Calu3 (cell line): ENCODE results near the gene SLC39A11. TPM values are rescaled to one million over a fixed set of nuclear protein-coding genes. Genes with fewer than 3 reads are reported as not detected.
"Not testable (repeated sequence)": the region's sequence is repeated elsewhere in the genome, so short reads cannot be mapped to it uniquely, and the experiment has no call there.

Source experiments
- BruUV-seq: library from RNA; stranded (reverse); fragments of 400-500 nt; replicated peaks from 2 replicates; lab custom pipeline; 2021; lab: Mats Ljungman, UMichigan
- CTCF ChIA-PET: fragments of 300-600 bp; sonication (Branson Sonifier 250); formaldehyde crosslinking; loops from one replicate; lab custom pipeline; 2022; ENCODE audit warnings: antibody characterized with exemption; lab: Charles Lee
- DNase-seq: peaks from one replicate; pipeline ENCODE4 v3.0.0; 2022
- H3K27ac Mint-ChIP-seq: one replicate; pipeline ENCODE4 v1.8.0; 2022; ENCODE audit warnings: mixed read lengths; ENCODE audit not compliant: unreplicated experiment
- H3K27me3 Mint-ChIP-seq: one replicate; pipeline ENCODE4 v1.8.0; 2022; ENCODE audit warnings: mixed read lengths; ENCODE audit not compliant: unreplicated experiment
- H3K36me3 Mint-ChIP-seq: one replicate; pipeline ENCODE4 v1.8.0; 2022; ENCODE audit warnings: mild to moderate bottlenecking, moderate library complexity, mixed read lengths; ENCODE audit not compliant: insufficient read depth, unreplicated experiment
- H3K4me1 Mint-ChIP-seq: one replicate; pipeline ENCODE4 v1.8.0; 2022; ENCODE audit warnings: mild to moderate bottlenecking, low read depth, mixed read lengths; ENCODE audit not compliant: unreplicated experiment
- H3K4me3 Mint-ChIP-seq: one replicate; pipeline ENCODE4 v1.8.0; 2022; ENCODE audit warnings: mild to moderate bottlenecking, low read depth, moderate library complexity, mixed read lengths; ENCODE audit not compliant: unreplicated experiment
- H3K9me3 Mint-ChIP-seq: one replicate; pipeline ENCODE4 v1.8.0; 2022; ENCODE audit warnings: low read depth, mixed read lengths; ENCODE audit not compliant: unreplicated experiment
- CTCF ChIP-seq: fragments of 200-600 bp; IDR thresholded peaks from one replicate; pipeline ENCODE4 v1.8.0; 2022; ENCODE audit warnings: antibody characterized with exemption; ENCODE audit not compliant: unreplicated experiment
- intact Hi-C: fragments of 100-400 bp; cut with micrococcal nuclease; formaldehyde crosslinking; loops from one replicate; pipeline ENCODE4 v1.10.0; 2022; ENCODE audit not compliant: unreplicated experiment
- total RNA-seq: library from RNA; stranded (reverse); gene quantifications from 2 replicates; pipeline ENCODE4 v1.2.3, GENCODE V29; 2022

SLC39A11 gene
- total RNA-seq, 1 experiment from 2014 or later = 60.3 TPM

GRCh38 chr17:73132085-73132492 is 39.6 kb upstream of the SLC39A11 start:
- H3K4me1 Mint-ChIP-seq = no peaks in the 10 kb centered on the region
- no peaks in the 10 kb centered on the region for H3K9me3 Mint-ChIP-seq
- DNase-seq = no peak

GRCh38 chr17:73131439-73131838 is 39.0 kb upstream of the SLC39A11 start:
- H3K27me3 Mint-ChIP-seq, BruUV-seq, H3K9me3 Mint-ChIP-seq, intact Hi-C loops, H3K4me3 Mint-ChIP-seq, H3K4me1 Mint-ChIP-seq, DNase-seq, CTCF ChIA-PET, H3K27ac Mint-ChIP-seq, H3K36me3 Mint-ChIP-seq: not testable (repeated sequence)

More at GRCh38 chr17:73132085-73132492, 39.6 kb upstream of the SLC39A11 start:
- no peaks in the 10 kb centered on the region for H3K27me3 Mint-ChIP-seq
- no peak for TF ChIP-seq CTCF
- H3K36me3 Mint-ChIP-seq = no peaks in the 10 kb centered on the region
- no peak overlapping the region for H3K27ac Mint-ChIP-seq
- intact Hi-C loops = no loop called here
- H3K4me3 Mint-ChIP-seq = no peak overlapping the region
- no TSS peak for BruUV-seq
- CTCF ChIA-PET = no interaction called here

GRCh38 chr17:73130977-73131376 is 38.5 kb upstream of the SLC39A11 start:
- intact Hi-C loops = no loop called here
- no peak for DNase-seq
- BruUV-seq = no TSS peak
- Mint-ChIP-seq H3K36me3 (no peaks in the 10 kb centered on the region), H3K27ac (no peak overlapping the region), H3K4me1 (no peaks in the 10 kb centered on the region), H3K4me3 (no peak overlapping the region), H3K27me3 (no peaks in the 10 kb centered on the region), H3K9me3 (no peaks in the 10 kb centered on the region)
- CTCF ChIA-PET = no interaction called here
- no peak for TF ChIP-seq CTCF

GRCh38 chr17:73128496-73128895 is 36.0 kb upstream of the SLC39A11 start:
- no TSS peak for BruUV-seq
- DNase-seq = no peak
- Mint-ChIP-seq H3K27ac (no peak overlapping the region), H3K27me3 (peaks cover 7% of the 10 kb centered on the region), H3K4me1 (no peaks in the 10 kb centered on the region), H3K9me3 (no peaks in the 10 kb centered on the region), H3K4me3 (no peak overlapping the region), H3K36me3 (no peaks in the 10 kb centered on the region)
- CTCF ChIA-PET = no interaction called here
- TF ChIP-seq CTCF = no peak
- intact Hi-C loops = no loop called here

- no peak for TF ChIP-seq CTCF
- no peak for DNase-seq
- H3K27ac Mint-ChIP-seq = no peak overlapping the region
- no peak overlapping the region for H3K4me3 Mint-ChIP-seq
- intact Hi-C loops = no loop called here
- H3K36me3 Mint-ChIP-seq = no peaks in the 10 kb centered on the region
- no TSS peak for BruUV-seq
- peaks cover 10% of the 10 kb centered on the region for H3K27me3 Mint-ChIP-seq
- H3K4me1 Mint-ChIP-seq = no peaks in the 10 kb centered on the region
- H3K9me3 Mint-ChIP-seq = no peaks in the 10 kb centered on the region
- CTCF ChIA-PET = no interaction called here
Observed at GRCh38 chr17:73126716-73127473, 34.4 kb upstream of the SLC39A11 start.
